ENCODE data around the gene RILP.

RILP gene

DNA sequence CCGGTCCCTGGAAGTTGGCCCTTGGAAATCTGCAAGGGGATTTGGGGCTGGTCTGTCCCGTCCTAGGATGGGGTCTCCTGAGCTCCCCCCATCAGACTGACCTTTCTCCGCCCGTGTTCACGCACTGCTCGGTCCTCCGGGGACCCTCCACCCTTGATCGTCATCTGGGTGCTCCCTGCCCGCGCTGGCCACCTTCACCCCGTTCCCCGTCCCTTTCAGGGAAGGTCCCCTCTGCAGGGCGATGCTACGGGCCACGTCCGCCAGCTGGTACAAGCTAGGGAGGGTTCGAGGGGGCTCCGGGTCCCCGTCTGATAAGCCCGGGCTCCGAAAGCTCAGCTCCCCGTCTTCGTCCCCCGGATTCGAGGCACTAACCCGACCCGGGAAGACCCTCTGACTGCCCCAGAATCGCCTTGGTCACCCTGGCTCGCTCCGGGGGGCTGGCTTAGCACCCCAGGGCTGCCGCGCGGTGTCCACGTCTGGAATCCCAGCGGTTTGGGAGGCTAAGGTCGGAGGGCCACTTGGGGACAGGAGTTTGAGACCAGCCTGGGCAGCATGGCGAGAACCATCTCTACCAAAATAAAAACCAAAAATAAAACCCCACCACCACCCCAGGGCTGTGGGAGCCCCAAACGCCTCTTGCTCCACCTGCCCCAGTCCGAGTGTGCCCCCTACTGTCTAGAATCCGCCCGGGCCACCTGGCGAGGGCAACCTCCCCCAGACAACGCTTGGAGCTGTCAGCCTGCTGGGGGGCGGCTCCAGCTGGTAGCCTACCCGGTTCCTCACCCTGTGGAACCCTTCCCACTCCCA lies 20.0 kb downstream of the RILP start:
- DNase-seq (ENCODE audit: low spot score): peak; percentile 61

DNA sequence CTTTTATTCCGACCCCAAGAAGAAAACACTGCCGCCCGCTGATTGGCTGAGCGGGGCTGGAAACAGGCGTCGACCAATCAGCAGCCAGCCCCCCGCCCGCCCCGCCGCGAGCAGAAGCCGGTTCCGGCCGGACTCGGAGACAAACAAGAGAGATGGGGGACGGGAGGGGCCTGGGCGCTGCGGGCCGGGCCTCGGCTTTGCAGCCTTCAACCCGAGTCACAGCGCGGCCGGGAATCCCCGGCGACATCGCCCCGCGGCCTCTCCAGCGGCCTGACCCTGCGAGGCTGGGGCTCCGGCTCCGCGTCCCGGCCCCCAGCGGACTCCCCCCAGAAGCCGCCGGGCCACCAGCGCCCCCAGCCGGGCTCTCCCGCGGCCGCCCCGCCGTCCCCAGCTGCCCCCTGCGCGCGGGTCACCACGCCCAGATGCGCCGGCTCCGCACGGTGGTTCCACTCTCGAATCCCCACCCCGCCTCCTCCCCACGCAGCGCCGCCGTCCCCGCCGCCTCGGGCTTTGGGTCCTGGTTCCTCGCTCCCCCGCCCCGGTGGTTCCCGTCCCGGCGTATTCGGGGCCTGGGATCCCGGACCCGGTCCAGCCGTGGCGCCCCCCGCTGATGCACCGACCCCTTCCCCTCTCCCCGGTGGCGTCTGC lies 20.7 kb downstream of the RILP start:
- DNase-seq (ENCODE audit: low spot score): peak; percentile 95

DNA sequence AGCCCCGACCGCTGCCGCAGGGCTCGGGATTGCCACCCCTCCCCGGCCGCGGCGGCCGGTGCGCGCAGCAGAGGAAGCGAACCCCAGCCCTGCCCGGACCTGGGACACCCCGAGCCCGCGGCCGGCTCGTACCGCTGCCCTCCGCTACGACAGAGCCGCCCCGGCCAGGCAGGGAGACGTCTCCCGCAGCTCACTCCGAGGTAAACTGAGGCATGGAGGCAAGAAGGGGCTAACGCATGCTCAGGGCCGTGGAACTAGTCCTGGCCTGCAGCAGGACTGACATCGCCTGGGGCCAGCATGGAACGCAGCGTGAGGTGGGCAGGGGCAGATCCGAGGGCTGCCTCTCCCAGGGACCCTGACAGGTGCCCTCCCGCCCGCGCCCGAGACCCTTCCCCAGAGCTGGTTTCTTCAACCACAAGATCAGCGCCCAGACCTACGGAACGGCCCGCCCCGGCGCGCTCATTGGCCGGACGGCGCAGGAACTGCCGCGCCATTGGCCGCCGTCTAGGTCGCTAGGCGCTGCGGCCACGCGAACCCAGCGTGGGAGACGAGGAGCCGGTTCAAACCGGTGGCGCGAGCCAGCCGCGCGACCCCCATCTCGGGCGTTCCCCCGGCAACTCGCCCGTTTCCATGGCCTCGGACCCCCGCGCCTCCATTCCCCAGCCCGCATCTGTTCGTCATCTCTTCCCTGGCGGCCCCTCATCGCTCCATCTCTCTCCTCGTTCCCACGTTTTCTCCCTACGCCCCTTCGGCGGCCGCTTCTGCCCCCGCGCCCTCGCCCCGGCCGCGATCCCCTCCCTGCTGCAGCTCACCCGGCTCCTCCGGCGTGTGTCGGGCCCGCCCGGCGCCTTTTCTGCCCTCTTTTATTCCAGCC lies 21.4 kb downstream of the RILP start, which contains the start of gene SLC43A2:
SLC43A2 (minus strand) TSS at position 853 of the 874 bp plus-strand sequence. CDS start 960 bp downstream, outside the sequence.
- peak; percentile 87 for DNase-seq (ENCODE audit: low spot score)

- DNase-seq (ENCODE audit: low spot score): no peak
Measured at GRCh38 chr17:1627182-1627981, 22.3 kb downstream of the RILP start.

GRCh38 chr17:1626333-1626732 lies 23.3 kb downstream of the RILP start:
- DNase-seq (ENCODE audit: low spot score): no peak

GRCh38 chr17:1625581-1625980 lies 24.1 kb downstream of the RILP start:
- DNase-seq (ENCODE audit: low spot score): no peak

DNA sequence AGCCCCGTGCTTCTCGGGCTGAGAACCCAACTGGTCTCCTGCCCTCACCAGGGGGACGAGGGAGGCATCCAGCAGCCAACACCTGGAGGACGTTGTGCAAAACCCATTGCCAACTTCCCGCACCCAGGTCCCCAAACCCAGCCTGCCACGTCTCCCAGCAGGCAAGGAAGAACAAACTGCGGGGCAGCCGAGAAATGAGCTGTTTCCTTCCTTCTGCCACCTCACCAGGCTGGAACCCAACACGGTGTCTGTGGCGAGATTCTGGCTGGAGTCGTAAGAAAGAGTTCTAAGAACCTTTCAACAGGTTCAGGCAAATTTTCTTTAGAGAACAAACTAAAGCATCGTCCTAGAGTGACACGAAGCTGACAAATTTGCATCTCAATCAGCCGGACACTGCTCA lies 24.6 kb downstream of the RILP start:
- no peak for DNase-seq (ENCODE audit: low spot score)

DNA sequence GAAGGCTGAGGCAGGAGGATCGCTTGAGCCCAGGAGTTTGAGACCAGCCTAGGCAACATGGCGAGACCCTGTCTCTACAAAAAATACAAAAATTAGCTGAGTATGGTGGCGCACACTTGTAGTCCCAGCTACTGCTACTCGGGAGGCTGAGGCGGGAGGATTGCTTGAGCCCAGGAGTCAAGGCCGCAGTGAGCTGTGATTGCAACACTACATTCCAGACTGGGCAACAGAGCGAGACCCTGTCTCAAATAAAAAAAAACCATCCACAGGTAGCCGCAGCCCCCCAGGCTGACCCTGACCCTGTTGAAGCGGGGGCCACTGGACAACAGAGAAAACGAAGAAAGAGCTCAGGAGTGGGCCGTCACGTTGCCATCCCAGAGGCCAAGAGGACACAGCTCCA lies 25.0 kb downstream of the RILP start:
- no peak for DNase-seq (ENCODE audit: low spot score)

GRCh38 chr17:1623057-1623630 lies 26.5 kb downstream of the RILP start:
- no peak for DNase-seq (ENCODE audit: low spot score)

- no peak for DNase-seq (ENCODE audit: low spot score)
Measured at GRCh38 chr17:1621273-1621954, 28.3 kb downstream of the RILP start.

GRCh38 chr17:1620486-1620885 lies 29.2 kb downstream of the RILP start:
- no peak for DNase-seq (ENCODE audit: low spot score)

DNA sequence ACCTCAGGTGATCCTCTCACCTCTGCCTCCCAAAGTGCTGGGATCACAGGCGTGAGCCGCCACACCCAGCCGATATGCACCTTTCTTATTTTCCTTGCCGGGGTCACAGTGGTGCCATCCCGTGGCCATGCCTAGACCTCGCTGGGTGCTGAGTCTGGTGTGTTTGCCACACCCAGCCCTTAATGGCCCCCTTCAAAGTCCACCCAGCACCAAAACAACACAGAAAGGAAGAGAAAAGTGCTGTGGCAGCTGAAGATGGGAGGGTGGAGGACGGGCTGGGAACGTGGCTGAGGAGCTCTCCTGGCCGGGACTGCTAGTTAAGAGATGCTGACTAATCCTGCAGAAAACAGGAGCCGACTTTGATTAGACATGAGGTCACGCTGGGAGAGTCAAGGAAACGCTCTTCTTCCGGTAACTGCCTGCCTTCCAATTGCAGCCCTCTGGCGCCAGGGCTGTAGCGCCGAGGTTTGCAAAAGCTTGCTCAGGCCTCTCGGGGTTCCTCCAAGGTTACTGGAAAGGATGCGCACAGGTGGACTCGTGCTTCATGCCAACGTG lies 32.0 kb downstream of the RILP start:
- no peak for DNase-seq (ENCODE audit: low spot score)

DNA sequence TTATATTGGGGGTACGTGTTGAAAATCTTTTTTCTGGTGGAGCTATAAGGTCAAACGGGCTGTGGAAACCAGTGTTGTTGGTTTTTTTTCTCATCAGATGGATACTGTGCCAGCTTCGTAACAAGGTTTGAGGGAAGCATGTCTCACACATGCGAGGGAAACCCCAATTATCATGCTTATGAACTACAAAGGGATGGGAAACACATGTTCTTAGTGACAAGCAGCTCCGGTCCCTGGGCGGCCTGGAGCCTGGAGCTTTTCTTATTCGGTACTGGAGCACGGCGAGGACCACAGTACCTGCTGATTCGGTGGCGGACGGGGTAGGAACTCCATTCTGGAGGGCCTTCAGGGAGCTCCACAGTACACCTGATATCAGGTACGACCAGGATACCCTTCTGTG lies 33.6 kb downstream of the RILP start:
- no peak for DNase-seq (ENCODE audit: low spot score)

- DNase-seq (ENCODE audit: low spot score): no peak
Measured at GRCh38 chr17:1612400-1612799, 37.3 kb downstream of the RILP start.

DNA sequence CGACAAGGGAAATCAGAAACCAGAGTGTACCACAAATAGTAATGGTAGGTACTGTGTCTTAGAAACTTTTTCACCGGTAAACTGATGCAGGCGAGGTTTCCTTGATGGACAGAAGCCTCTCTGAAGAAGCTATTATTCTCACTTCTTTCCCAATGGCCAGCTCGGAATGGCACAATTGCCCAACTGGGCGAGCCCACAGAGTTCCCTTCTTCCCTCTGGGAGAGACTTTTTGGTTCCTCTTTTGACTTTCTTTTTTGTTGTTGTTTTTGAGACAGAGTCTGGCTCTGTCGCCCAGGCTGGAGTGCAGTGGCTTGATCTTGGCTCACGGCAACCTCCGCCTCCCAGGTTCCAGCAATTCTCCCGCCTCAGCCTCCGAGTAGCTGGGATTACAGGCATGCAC lies 38.0 kb downstream of the RILP start:
- DNase-seq (ENCODE audit: low spot score): no peak

GRCh38 chr17:1608676-1609075 lies 41.0 kb downstream of the RILP start:
- DNase-seq (ENCODE audit: low spot score): no peak

DNA sequence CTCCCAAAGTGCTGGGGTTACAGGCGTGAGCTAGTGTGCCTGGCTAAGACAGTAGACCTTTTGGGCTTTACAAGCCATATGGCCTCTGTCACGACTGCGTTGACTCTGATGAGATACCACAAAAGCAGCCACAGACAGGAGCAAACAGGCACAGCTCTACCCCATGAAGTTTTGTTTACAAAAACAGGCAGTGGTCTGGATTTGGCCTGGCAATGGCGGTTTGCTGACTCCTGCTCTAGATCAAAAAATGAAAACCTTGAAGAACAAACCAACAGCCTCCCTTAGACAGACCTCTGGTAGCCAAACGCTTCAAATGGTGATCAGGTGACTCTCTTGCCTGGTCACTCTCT lies 41.7 kb downstream of the RILP start:
- DNase-seq (ENCODE audit: low spot score): no peak

- no peak for DNase-seq (ENCODE audit: low spot score)
Measured at GRCh38 chr17:1606352-1606985, 43.2 kb downstream of the RILP start.

DNA sequence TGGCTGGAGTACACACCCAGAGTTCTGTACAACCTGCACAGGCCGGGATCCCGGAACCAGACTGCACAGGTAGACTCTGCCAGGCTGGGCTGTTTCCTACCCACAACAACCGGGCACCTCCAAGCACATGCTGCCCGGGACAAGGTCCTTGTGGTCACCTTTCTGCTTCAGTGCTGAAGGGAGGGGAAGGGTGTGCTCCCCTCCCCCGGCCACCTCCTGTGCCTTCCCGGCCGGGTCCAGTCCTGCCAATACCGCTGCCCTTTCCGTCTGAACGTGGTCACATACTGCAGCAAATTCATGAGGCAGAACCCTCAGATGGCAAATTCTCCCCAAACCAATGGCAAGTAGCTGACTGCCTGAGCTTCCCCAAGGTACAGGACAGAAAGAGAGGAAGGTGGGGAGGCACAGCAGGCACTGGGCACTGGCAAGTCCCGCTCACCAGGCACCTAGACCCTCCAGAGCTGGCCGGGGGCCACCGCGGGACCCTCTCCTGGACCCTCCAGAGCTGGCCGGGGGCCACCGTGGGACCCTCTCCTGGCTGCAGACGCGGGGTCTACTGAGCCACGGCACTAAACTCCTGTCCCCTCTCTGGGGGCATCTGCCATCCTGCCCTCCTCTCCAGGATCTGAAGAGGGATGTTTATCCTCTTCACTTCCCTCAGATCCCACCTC lies 43.9 kb downstream of the RILP start:
- no peak for DNase-seq (ENCODE audit: low spot score)
